Nephron progenitor cell (in vitro differentiated cells): Measurements from ENCODE around the gene TCF12.

Experiments
- DNase-seq: peaks from one replicate; pipeline ENCODE4 v3.0.0; 2021
- H3K27ac Mint-ChIP-seq: 2 replicates; pipeline ENCODE4 v1.8.0; 2021; ENCODE audit warnings: mild to moderate bottlenecking, moderate library complexity, mixed read lengths
- H3K27me3 Mint-ChIP-seq: 2 replicates; pipeline ENCODE4 v1.8.0; 2021; ENCODE audit warnings: mild to moderate bottlenecking, low read depth, mixed read lengths; ENCODE audit not compliant: poor library complexity
- H3K36me3 Mint-ChIP-seq: 2 replicates; pipeline ENCODE4 v1.8.0; 2021; ENCODE audit warnings: low read depth, mixed read lengths
- H3K4me1 Mint-ChIP-seq: 2 replicates; pipeline ENCODE4 v1.8.0; 2021; ENCODE audit warnings: mixed read lengths
- H3K4me3 Mint-ChIP-seq: 2 replicates; pipeline ENCODE4 v1.8.0; 2021; ENCODE audit warnings: mild to moderate bottlenecking, moderate library complexity, mixed read lengths
- H3K9me3 Mint-ChIP-seq: 2 replicates; pipeline ENCODE4 v1.8.0; 2021; ENCODE audit warnings: mild to moderate bottlenecking, moderate library complexity, mixed read lengths
- CTCF ChIP-seq: fragments of 200-600 bp; sonication (generic); IDR thresholded peaks from 2 replicates; pipeline ENCODE4 v1.5.0; 2021; ENCODE audit warnings: antibody characterized with exemption

The TCF12 gene

GRCh38 chr15:57118013-57118799 lies 199.8 kb downstream of the TCF12 start:
- no peak for DNase-seq
- Mint-ChIP-seq H3K27ac (peak overlapping the region; percentile 73), H3K4me3 (no peak overlapping the region), H3K27me3 (no peaks in the 10 kb centered on the region), H3K4me1 (peaks cover 51% of the 10 kb centered on the region), H3K9me3 (no peaks in the 10 kb centered on the region), H3K36me3 (peaks cover 23% of the 10 kb centered on the region)
- TF ChIP-seq CTCF = no peak

DNA sequence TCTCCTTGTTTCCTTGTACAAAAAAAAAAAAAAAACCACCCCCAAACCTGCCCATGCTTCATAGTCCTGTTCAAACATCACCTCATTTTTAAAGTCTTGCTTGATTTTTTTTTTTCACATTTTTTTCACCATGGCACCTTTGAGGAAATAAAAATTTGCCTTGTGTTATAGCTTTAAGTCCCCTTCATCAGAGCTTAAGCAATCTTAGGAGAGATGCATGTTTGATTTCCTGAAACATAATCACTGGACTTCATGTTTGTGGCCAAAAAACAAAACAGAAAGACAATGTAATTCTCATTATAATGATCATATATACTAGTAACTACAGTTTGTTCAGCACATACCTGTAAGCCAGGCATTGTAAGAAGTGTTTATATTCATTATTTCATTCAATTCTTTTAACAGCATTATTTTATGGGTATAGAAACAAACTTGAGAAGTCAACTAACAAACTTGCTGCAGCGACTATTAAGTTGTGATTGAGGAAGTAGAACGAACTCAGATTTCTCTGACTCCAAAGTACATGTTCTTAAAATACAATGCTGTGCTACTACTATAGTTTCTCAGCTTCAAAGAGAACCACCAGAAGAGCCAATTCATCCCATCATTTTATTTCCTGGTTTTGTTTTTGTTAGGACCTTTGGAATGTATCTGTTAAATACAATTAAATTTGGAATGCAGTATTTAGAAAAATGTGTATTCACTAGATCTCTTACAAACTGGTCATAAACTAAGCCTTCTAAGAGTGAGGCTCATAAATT lies 203.8 kb downstream of the TCF12 start:
- peaks cover 46% of the 10 kb centered on the region for H3K4me1 Mint-ChIP-seq
- no peaks in the 10 kb centered on the region for H3K9me3 Mint-ChIP-seq
- no peak for DNase-seq
- H3K27ac Mint-ChIP-seq = peak overlapping the region; percentile 64
- no peaks in the 10 kb centered on the region for H3K27me3 Mint-ChIP-seq
- peaks cover 51% of the 10 kb centered on the region for H3K36me3 Mint-ChIP-seq
- no peak overlapping the region for H3K4me3 Mint-ChIP-seq
- no peak for TF ChIP-seq CTCF

DNA sequence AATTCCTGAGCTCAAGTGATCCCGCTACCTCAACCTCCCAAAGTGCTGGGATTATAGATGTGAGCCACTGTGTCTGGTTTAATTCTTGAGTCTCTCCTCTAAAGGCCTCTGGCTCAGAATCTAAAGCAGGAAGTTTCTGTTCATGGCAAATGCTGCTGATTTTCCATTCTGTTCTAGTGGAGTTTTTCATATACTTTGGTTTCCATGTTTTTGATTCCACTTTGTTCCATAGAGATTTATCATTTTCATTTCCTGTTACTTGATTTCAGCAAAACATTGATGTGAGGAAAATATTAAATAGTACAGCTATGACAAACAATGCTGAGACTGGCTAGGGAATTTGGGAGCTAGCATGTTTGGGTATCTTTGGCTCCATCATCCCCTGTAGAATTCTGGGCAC lies 205.6 kb downstream of the TCF12 start:
- Mint-ChIP-seq H3K4me1 (peaks cover 32% of the 10 kb centered on the region), H3K9me3 (no peaks in the 10 kb centered on the region), H3K4me3 (no peak overlapping the region), H3K27me3 (no peaks in the 10 kb centered on the region), H3K36me3 (peaks cover 68% of the 10 kb centered on the region), H3K27ac (no peak overlapping the region)
- no peak for TF ChIP-seq CTCF
- DNase-seq = no peak

- no peaks in the 10 kb centered on the region for H3K9me3 Mint-ChIP-seq
- TF ChIP-seq CTCF = no peak
- peaks cover 44% of the 10 kb centered on the region for H3K36me3 Mint-ChIP-seq
- no peak overlapping the region for H3K4me3 Mint-ChIP-seq
- H3K27ac Mint-ChIP-seq = no peak overlapping the region
- DNase-seq = no peak
- no peaks in the 10 kb centered on the region for H3K27me3 Mint-ChIP-seq
- peaks cover 45% of the 10 kb centered on the region for H3K4me1 Mint-ChIP-seq
Observed at GRCh38 chr15:57129064-57129463, 210.6 kb downstream of the TCF12 start.

- Mint-ChIP-seq H3K27me3 (no peaks in the 10 kb centered on the region), H3K9me3 (no peaks in the 10 kb centered on the region), H3K4me3 (no peak overlapping the region), H3K36me3 (peaks cover 28% of the 10 kb centered on the region), H3K27ac (peak overlapping the region; percentile 10), H3K4me1 (peaks cover 63% of the 10 kb centered on the region)
- TF ChIP-seq CTCF = no peak
- no peak for DNase-seq
Observed at GRCh38 chr15:57130956-57131355, 212.5 kb downstream of the TCF12 start.
